GM18508 (cell line): ENCODE data around the gene ROR2.

Source experiments
- ATAC-seq: cut with Tn5 transposase; IDR thresholded peaks from one replicate; pipeline ENCODE4 v1.9.1; 2021; ENCODE audit warnings: moderate number of reproducible peaks; ENCODE audit not compliant: insufficient read depth, unreplicated experiment

The ROR2 gene

DNA sequence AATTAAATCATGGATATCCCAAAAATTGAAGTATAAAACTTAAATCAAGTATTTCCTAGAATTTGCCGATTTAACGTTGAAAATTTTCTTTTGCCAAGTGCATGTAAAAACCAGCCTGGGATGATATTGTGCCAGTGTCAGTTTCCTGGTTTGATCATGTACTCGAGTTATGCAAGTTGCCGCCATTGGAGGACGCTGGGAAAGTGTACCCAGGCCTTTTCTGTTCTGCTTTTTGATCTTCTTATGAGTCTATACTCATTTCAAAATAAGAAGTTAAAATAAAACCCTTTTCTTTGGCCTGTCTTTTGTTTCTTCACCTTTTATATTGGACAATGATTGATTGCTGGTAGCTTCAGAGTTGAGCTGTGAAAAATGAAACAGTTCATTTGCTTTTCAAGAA is 433.3 kb downstream of the ROR2 start:
- ATAC-seq: no peak

DNA sequence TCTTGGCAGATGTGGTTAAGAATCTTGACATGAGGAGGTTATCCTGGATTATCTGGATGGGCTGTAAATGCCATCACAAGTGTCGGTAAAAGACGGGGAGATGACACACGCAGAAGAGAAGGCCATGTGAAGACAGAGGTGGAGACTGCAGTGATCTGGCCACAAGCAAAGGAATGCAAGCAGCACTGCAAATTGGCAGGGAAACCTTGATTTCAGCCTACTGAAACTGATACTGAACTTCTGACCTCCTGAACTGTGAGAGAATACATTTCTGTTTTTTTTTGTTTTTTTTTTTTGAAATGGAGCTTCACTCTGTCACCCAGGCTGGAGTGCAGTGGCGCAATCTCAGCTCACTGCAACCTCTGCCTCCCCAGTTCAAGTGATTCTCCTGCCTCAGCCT is 433.9 kb downstream of the ROR2 start:
- no peak for ATAC-seq

DNA sequence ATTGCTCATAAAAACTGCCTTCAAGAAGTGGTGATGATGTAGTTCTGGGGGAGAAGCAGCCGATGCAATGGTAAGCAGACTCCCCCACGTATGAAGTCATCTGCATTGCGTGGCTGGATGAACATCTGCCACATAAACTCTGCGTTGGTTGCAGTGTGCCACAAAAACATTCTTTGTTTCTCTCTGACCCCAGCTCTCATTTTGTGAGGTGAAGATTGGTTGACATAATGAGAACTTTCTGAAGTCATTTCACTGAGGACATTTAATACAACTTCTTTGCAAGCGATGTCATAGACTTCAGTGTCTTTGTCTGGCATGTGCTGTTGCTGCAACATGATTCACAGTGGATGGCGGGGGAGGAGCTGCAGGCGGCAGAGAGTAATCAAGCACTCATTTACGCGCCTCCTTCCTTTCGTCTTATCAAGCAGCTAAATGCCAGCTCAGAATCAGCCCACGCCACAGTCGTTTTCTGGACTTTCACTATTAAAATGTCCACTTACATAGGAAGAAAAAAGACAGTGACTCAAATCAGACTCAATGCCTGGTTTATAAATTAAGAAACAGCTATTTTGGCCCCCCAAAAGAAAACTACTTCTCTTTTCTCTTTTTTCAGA is 434.8 kb downstream of the ROR2 start:
- no peak for ATAC-seq
